ENCODE measurements around the gene HEXB.

DNA sequence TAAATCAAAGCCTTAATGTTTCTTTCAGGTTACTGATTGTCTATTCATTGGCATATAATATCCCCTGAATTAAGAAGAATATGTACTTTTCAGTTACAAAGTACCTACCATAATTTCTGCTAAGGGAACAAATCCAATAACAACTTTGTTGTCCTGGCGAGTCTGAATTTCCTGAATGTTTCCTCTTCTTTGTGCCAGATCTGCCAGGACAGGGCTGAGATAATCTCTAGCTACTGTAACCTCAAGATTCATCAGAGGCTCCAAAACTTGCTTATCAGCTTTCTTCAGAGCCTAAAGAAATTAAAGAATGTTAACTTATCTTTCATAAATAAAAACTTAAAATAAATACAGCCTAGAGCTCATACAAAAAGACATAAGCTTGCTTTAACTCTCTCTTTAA is 37.2 kb downstream of the HEXB start:
- TF ChIP-seq, protein P1, sequence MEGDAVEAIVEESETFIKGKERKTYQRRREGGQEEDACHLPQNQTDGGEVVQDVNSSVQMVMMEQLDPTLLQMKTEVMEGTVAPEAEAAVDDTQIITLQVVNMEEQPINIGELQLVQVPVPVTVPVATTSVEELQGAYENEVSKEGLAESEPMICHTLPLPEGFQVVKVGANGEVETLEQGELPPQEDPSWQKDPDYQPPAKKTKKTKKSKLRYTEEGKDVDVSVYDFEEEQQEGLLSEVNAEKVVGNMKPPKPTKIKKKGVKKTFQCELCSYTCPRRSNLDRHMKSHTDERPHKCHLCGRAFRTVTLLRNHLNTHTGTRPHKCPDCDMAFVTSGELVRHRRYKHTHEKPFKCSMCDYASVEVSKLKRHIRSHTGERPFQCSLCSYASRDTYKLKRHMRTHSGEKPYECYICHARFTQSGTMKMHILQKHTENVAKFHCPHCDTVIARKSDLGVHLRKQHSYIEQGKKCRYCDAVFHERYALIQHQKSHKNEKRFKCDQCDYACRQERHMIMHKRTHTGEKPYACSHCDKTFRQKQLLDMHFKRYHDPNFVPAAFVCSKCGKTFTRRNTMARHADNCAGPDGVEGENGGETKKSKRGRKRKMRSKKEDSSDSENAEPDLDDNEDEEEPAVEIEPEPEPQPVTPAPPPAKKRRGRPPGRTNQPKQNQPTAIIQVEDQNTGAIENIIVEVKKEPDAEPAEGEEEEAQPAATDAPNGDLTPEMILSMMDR (IDR thresholded peaks at IDR 0.05) = no peak
- TF ChIP-seq POLR2AphosphoS5 (IDR thresholded peaks at IDR 0.05; ENCODE audit: low read depth, low read length) (no peak), TCF7L2 (IDR thresholded peaks at IDR 0.05; ENCODE audit: low read depth, low read length) (no peak)
- TF ChIP-seq, protein P2, sequence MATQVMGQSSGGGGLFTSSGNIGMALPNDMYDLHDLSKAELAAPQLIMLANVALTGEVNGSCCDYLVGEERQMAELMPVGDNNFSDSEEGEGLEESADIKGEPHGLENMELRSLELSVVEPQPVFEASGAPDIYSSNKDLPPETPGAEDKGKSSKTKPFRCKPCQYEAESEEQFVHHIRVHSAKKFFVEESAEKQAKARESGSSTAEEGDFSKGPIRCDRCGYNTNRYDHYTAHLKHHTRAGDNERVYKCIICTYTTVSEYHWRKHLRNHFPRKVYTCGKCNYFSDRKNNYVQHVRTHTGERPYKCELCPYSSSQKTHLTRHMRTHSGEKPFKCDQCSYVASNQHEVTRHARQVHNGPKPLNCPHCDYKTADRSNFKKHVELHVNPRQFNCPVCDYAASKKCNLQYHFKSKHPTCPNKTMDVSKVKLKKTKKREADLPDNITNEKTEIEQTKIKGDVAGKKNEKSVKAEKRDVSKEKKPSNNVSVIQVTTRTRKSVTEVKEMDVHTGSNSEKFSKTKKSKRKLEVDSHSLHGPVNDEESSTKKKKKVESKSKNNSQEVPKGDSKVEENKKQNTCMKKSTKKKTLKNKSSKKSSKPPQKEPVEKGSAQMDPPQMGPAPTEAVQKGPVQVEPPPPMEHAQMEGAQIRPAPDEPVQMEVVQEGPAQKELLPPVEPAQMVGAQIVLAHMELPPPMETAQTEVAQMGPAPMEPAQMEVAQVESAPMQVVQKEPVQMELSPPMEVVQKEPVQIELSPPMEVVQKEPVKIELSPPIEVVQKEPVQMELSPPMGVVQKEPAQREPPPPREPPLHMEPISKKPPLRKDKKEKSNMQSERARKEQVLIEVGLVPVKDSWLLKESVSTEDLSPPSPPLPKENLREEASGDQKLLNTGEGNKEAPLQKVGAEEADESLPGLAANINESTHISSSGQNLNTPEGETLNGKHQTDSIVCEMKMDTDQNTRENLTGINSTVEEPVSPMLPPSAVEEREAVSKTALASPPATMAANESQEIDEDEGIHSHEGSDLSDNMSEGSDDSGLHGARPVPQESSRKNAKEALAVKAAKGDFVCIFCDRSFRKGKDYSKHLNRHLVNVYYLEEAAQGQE (IDR thresholded peaks at IDR 0.05; ENCODE audit: insufficient read depth in 1 of 2, low read depth in 2 of 2, low read length in 1 of 2) = no peak

Measured in Panc1 (cell line).